DND-41 (cell line): ENCODE data around the gene MCF2L.

Experiments
- CTCF ChIP-seq: IDR thresholded peaks from 2 replicates; pipeline ENCODE4 v1.5.1; 2012; ENCODE audit warnings: borderline replicate concordance, low read length, moderate library complexity, mild to moderate bottlenecking; ENCODE audit not compliant: poor library complexity, severe bottlenecking; ENCODE audit errors: extremely low read depth
- EZH2 ChIP-seq: IDR thresholded peaks from 3 replicates; pipeline ENCODE4 v1.6.1; 2012; ENCODE audit warnings: borderline replicate concordance, low read depth, mild to moderate bottlenecking, moderate library complexity, low read length, inconsistent platforms; ENCODE audit not compliant: severe bottlenecking

DNA sequence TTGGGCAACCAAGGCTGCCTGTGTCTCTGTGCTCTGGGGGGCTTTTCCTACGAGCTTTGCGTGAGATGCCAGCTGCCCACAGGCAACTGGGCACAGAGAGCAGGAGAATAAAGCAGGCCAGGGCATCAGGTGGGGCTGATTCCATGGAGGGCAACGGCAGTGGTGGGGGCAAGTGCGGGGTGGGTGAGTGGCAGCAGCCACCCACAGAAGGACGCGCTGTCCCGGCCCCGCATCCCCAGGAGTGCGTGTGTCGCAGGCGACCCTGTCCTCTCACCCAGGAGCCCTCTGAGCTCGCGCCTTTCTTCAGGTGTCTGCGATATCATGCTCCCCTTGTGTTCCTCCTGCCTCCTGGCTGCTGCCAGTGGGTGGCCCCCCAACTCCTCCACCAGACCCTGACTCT, 67.4 kb downstream of the MCF2L start:
- no peak for TF ChIP-seq CTCF
- TF ChIP-seq EZH2, result no peak
